ENCODE measurements around the gene KCNJ14. TPM values are rescaled to one million over a fixed set of nuclear protein-coding genes. Genes with fewer than 3 reads are reported as not detected.
A peak's percentile ranks its signal among the peaks of the same experiment; 100 is the strongest.

The KCNJ14 gene
- total and polyA plus RNA-seq, 7 experiments from 2014 or later: 0.05 to 3.9 (median 2.1) TPM

DNA sequence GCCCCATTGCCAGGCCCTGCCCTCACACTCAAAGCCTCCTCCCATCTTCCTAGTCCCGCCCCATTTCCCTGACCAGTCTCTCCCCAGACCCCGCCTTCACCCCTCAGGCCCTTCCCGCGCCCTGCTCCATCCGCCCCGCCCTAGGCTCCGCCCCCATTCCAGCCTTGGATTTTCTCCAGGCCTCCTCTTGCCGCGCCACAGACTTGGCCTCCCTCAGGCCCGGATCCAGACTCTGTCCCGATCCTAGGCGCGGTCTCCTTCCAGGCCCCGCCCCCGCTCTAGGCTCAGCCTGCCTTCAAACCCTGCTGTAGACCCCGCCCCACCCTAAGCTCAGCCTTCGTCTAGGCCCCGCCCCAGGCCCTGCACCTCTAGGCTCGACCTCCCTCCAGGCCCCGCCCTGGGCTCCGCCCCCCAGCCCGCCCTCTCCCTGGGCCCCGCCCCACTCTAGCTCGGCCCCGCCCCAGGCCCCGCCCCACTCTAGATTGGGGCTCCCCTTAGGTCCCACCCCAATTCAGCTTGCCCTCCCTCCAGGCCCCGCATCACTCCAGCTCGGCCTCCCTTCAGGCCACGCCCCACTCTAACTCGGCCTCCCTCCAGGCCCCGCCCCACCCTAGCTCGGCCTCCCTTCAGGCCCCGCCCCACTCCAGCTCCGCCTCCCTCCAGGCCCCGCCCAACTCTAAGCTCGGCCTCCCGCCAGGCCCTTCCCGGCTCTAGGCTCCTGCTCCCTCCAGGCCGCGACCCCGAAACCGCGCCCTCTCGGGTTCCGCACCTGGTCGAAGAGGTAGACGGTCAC is 37.7 kb downstream of the KCNJ14 start:
- Mint-ChIP-seq H3K4me3 (peak overlapping the region; percentile 58 to 84 (median 72)), H3K4me1 (peaks cover 17 to 51% (median 43%) of the 10 kb centered on the region in 7 donors), H3K9me3 (peaks cover 0 to 2% (median 0%) of the 10 kb centered on the region in 11 donors), H3K27me3 (peaks cover 0 to 57% (median 6%) of the 10 kb centered on the region in 5 donors), H3K36me3 (peaks cover 0 to 4% (median 0%) of the 10 kb centered on the region in 5 donors), H3K27ac (peak overlapping the region; percentile 20 to 86 (median 67))
- H3K27me3 ChIP-seq (ENCODE audit: control insufficient read depth in 2 of 2, insufficient read depth in 2 of 2, low read length in 2 of 2): no peaks in the 10 kb centered on the region
- no peak overlapping the region for H3K27ac ChIP-seq (ENCODE audit: low read depth, low read length)
- ChIA-PET POLR2A (interaction anchor here (0.6 to 1.3 kb wide), 13 partner anchors 9 to 140 kb away, joined by 3 to 7 read pairs (median 3); partner anchors contain the start of genes LMTK3, RPL18 and SPHK2), CTCF (interaction anchor here (0.5 to 1.4 kb wide), 5 partner anchors 9 to 96 kb away, joined by 3 to 4 read pairs (median 4); no protein-coding TSS in a partner anchor)
- ATAC-seq: peak; percentile 87
- H3K9me3 ChIP-seq (ENCODE audit: control insufficient read depth in 2 of 3, low read length in 3 of 3): no peaks in the 10 kb centered on the region
- DNase-seq: peak; percentile 69 to 87 (median 78)
- intact Hi-C loops (cut with micrococcal nuclease): loop anchor here (1.0 to 5.0 kb wide), 14 partner anchors 9 to 244 kb away; partner anchors contain the start of genes CYTH2 (in 1 of the 2), KDELR1 (in 1 of the 2), SYNGR4 (in 1 of the 2) and TMEM143 (in 1 of the 2)
- no peaks in the 10 kb centered on the region for H3K36me3 ChIP-seq (ENCODE audit: control insufficient read depth in 2 of 3, insufficient read depth in 3 of 3, low read length in 3 of 3)
- H3K4me3 ChIP-seq (ENCODE audit: low read length): peak overlapping the region; percentile 41
- peaks cover 4 to 25% of the 10 kb centered on the region in 2 donors for H3K4me1 ChIP-seq (ENCODE audit: control insufficient read depth in 2 of 2, insufficient read depth in 2 of 2, low read length in 2 of 2)

GRCh38 chr19:48493718-48494401 is 38.5 kb downstream of the KCNJ14 start:
- peaks cover 17 to 52% (median 44%) of the 10 kb centered on the region in 7 donors for H3K4me1 Mint-ChIP-seq
- H3K4me1 ChIP-seq (ENCODE audit: control insufficient read depth in 2 of 2, insufficient read depth in 2 of 2, low read length in 2 of 2): peaks cover 4 to 25% of the 10 kb centered on the region in 2 donors
- H3K4me3 ChIP-seq (ENCODE audit: low read length): peak overlapping the region; percentile 41

DNA sequence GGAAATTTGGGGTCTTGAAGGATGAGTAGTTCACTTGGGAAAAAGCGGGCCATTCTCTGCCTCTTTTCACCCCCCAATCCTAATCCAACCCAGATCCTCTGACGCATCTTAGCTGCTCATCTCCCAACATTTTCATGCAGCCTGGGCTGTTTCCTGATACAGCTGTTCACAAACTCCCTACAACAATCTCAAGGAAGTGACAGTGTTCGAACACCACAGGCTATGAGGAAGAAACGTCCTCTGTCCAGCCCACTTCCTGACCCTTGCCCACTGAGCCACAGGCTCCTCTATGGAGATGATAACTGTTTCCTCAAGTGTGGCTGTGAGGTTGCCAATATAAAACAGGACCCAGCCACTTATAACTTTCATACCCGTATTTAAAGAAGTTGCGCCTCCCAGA is 40.0 kb downstream of the KCNJ14 start:
- DNase-seq: no peak
- H3K27ac Mint-ChIP-seq: peak overlapping the region in 1 of 9 donors; percentile 32
- ATAC-seq: no peak
- Histone ChIP-seq H3K36me3 (ENCODE audit: control insufficient read depth in 2 of 3, insufficient read depth in 3 of 3, low read length in 3 of 3) (no peaks in the 10 kb centered on the region), H3K27me3 (ENCODE audit: control insufficient read depth in 2 of 2, insufficient read depth in 2 of 2, low read length in 2 of 2) (no peaks in the 10 kb centered on the region), H3K4me1 (ENCODE audit: control insufficient read depth in 2 of 2, insufficient read depth in 2 of 2, low read length in 2 of 2) (peaks cover 4 to 25% of the 10 kb centered on the region in 2 donors), H3K9me3 (ENCODE audit: control insufficient read depth in 2 of 3, low read length in 3 of 3) (no peaks in the 10 kb centered on the region), H3K27ac (ENCODE audit: low read depth, low read length) (no peak overlapping the region), H3K4me3 (ENCODE audit: low read length) (no peak overlapping the region)
- H3K4me3 Mint-ChIP-seq: peak overlapping the region; percentile 24 to 88 (median 56)
- intact Hi-C loops (cut with micrococcal nuclease): no loop called here
- POLR2A ChIA-PET: interaction anchor here (0.6 kb wide), 1 partner anchor 19 kb away, joined by 3 read pairs; no protein-coding TSS in a partner anchor
- H3K36me3 Mint-ChIP-seq: peaks cover 0 to 4% (median 0%) of the 10 kb centered on the region in 5 donors
- H3K9me3 Mint-ChIP-seq: peaks cover 0 to 2% (median 0%) of the 10 kb centered on the region in 11 donors
- peaks cover 16 to 46% (median 40%) of the 10 kb centered on the region in 7 donors for H3K4me1 Mint-ChIP-seq
- CTCF ChIA-PET: no interaction called here
- peaks cover 0 to 53% (median 6%) of the 10 kb centered on the region in 5 donors for H3K27me3 Mint-ChIP-seq

More at GRCh38 chr19:48493718-48494401, 38.5 kb downstream of the KCNJ14 start:
- Histone ChIP-seq H3K36me3 (ENCODE audit: control insufficient read depth in 2 of 3, insufficient read depth in 3 of 3, low read length in 3 of 3) (no peaks in the 10 kb centered on the region), H3K9me3 (ENCODE audit: control insufficient read depth in 2 of 3, low read length in 3 of 3) (no peaks in the 10 kb centered on the region), H3K27me3 (ENCODE audit: control insufficient read depth in 2 of 2, insufficient read depth in 2 of 2, low read length in 2 of 2) (no peaks in the 10 kb centered on the region), H3K27ac (ENCODE audit: low read depth, low read length) (no peak overlapping the region)
- DNase-seq (no peak), ATAC-seq (no peak)
- intact Hi-C loops (cut with micrococcal nuclease): loop anchor here (1.0 to 5.0 kb wide), 14 partner anchors 8 to 243 kb away; partner anchors contain the start of genes CYTH2 (in 1 of the 2), KDELR1 (in 1 of the 2), SYNGR4 (in 1 of the 2) and TMEM143 (in 1 of the 2)
- peaks cover 0 to 2% (median 0%) of the 10 kb centered on the region in 11 donors for H3K9me3 Mint-ChIP-seq
- peaks cover 0 to 57% (median 6%) of the 10 kb centered on the region in 5 donors for H3K27me3 Mint-ChIP-seq
- peaks cover 0 to 4% (median 0%) of the 10 kb centered on the region in 5 donors for H3K36me3 Mint-ChIP-seq
- peak overlapping the region in 5 of 9 donors; percentile 13 to 90 (median 57) for H3K27ac Mint-ChIP-seq
- H3K4me3 Mint-ChIP-seq: peak overlapping the region; percentile 64 to 88 (median 80)
- ChIA-PET CTCF (interaction anchor here (0.7 to 1.4 kb wide), 3 partner anchors 9 to 95 kb away, joined by 3 to 4 read pairs (median 3); no protein-coding TSS in a partner anchor), POLR2A (interaction anchor here (0.7 to 1.3 kb wide), 8 partner anchors 8 to 131 kb away, joined by 3 to 7 read pairs (median 4); no protein-coding TSS in a partner anchor)

GRCh38 chr19:48496959-48497727 is 41.8 kb downstream of the KCNJ14 start:
- H3K4me1 Mint-ChIP-seq: peaks cover 7 to 41% (median 37%) of the 10 kb centered on the region in 7 donors
- intact Hi-C loops (cut with micrococcal nuclease): no loop called here
- H3K36me3 Mint-ChIP-seq: peaks cover 0 to 4% (median 0%) of the 10 kb centered on the region in 5 donors
- ChIA-PET POLR2A (interaction anchor here (0.7 to 0.8 kb wide), 2 partner anchors 27 to 159 kb away, joined by 3 to 4 read pairs; no protein-coding TSS in a partner anchor), CTCF (no interaction called here)
- ATAC-seq: no peak
- DNase-seq: no peak
- Histone ChIP-seq H3K27me3 (ENCODE audit: control insufficient read depth in 2 of 2, insufficient read depth in 2 of 2, low read length in 2 of 2) (no peaks in the 10 kb centered on the region), H3K4me1 (ENCODE audit: control insufficient read depth in 2 of 2, insufficient read depth in 2 of 2, low read length in 2 of 2) (peaks cover 0 to 20% of the 10 kb centered on the region in 2 donors), H3K9me3 (ENCODE audit: control insufficient read depth in 2 of 3, low read length in 3 of 3) (no peaks in the 10 kb centered on the region), H3K36me3 (ENCODE audit: control insufficient read depth in 2 of 3, insufficient read depth in 3 of 3, low read length in 3 of 3) (no peaks in the 10 kb centered on the region), H3K27ac (ENCODE audit: low read depth, low read length) (no peak overlapping the region), H3K4me3 (ENCODE audit: low read length) (no peak overlapping the region)
- no peak overlapping the region for H3K27ac Mint-ChIP-seq
- peaks cover 0 to 43% (median 6%) of the 10 kb centered on the region in 5 donors for H3K27me3 Mint-ChIP-seq
- H3K4me3 Mint-ChIP-seq: peak overlapping the region in 5 of 10 donors; percentile 17 to 48 (median 25)
- peaks cover 0 to 2% (median 0%) of the 10 kb centered on the region in 11 donors for H3K9me3 Mint-ChIP-seq

DNA sequence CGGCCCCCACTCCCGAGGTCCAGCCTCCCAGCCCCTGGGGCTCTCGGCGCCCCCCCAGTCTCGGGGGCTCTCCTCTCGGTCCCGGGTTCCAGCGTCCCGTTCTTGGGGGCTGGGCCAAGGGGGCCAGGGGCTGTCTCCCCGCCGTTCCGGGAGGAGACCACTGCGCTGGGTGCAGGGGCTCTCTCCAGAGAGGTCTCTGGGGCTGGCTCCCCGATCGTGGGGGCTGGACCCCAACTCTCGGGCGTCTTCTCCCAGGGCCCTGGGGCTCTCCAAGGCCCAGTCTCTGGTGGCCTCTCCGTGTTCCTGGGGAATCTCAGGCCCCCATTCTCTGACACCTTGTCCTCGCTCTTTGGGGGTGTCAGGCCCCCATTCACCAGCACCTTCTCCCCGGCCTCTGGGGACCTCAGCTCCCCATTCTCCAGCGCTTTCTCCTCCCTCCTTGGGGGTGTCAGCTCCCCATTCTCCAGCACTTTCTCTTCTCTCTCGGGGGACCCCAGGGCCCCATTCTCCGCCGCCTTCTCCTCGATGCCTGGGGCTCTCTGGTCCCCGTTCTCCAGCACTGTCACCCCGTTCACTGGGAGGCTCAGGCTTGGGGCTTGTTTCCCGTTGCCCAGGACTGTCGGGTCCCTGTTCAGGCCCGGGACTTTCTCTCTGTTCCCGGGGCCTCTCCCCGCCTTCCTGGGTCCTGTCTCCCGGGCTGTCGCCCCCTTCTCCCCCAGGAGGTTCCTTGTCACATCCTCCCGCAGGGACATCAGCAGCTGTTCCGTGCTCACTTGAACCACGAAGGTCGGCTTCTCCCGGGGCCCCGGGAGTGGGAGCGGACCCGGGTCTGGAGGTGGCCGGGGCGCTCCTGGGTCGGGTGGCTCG is 42.6 kb downstream of the KCNJ14 start:
- H3K4me1 Mint-ChIP-seq: peaks cover 0 to 37% (median 32%) of the 10 kb centered on the region in 7 donors
- DNase-seq: no peak
- no peaks in the 10 kb centered on the region for H3K9me3 ChIP-seq (ENCODE audit: control insufficient read depth in 2 of 3, low read length in 3 of 3)
- H3K36me3 ChIP-seq (ENCODE audit: control insufficient read depth in 2 of 3, insufficient read depth in 3 of 3, low read length in 3 of 3): no peaks in the 10 kb centered on the region
- intact Hi-C loops (cut with micrococcal nuclease): no loop called here
- H3K36me3 Mint-ChIP-seq: no peaks in the 10 kb centered on the region
- H3K27ac Mint-ChIP-seq: no peak overlapping the region
- H3K4me1 ChIP-seq (ENCODE audit: control insufficient read depth in 2 of 2, insufficient read depth in 2 of 2, low read length in 2 of 2): peaks cover 0 to 16% of the 10 kb centered on the region in 2 donors
- peaks cover 0 to 35% (median 0%) of the 10 kb centered on the region in 5 donors for H3K27me3 Mint-ChIP-seq
- no peaks in the 10 kb centered on the region for H3K27me3 ChIP-seq (ENCODE audit: control insufficient read depth in 2 of 2, insufficient read depth in 2 of 2, low read length in 2 of 2)
- H3K4me3 ChIP-seq (ENCODE audit: low read length): no peak overlapping the region
- no peak for ATAC-seq
- peaks cover 0 to 2% (median 0%) of the 10 kb centered on the region in 11 donors for H3K9me3 Mint-ChIP-seq
- ChIA-PET CTCF (no interaction called here), POLR2A (interaction anchor here (0.7 kb wide), 1 partner anchor 158 kb away, joined by 3 read pairs; no protein-coding TSS in a partner anchor)
- peak overlapping the region in 2 of 10 donors; percentile 44 to 46 for H3K4me3 Mint-ChIP-seq
- H3K27ac ChIP-seq (ENCODE audit: low read depth, low read length): no peak overlapping the region
